IMR-90 (cell line): ENCODE measurements around the gene MICAL3. TPM values are rescaled to one million over a fixed set of nuclear protein-coding genes. Genes with fewer than 3 reads are reported as not detected.

Source experiments
- ATAC-seq: fragments of 200-7000 bp; cut with Tn5 transposase; 2 replicates; pipeline ENCODE4 v1.9.1; 2020; ENCODE audit warnings: low read depth, mild to moderate bottlenecking, moderate library complexity
- BruUV-seq: library from RNA; stranded (reverse); fragments of 400-500 nt; replicated peaks from 2 replicates; lab custom pipeline; 2021; lab: Mats Ljungman, UMichigan
- CTCF ChIA-PET: fragments of 300-600 bp; formaldehyde crosslinking; extraction: SDS; loops from one replicate; lab custom pipeline; 2021; ENCODE audit warnings: antibody characterized with exemption; lab: Yijun Ruan, JAX
- POLR2A ChIA-PET: fragments of 300-600 bp; sonication (Branson Sonifier 250); formaldehyde crosslinking; loops from one replicate; lab custom pipeline; 2022; ENCODE audit warnings: antibody characterized with exemption; ENCODE audit not compliant: unreplicated experiment; lab: Charles Lee
- DNase-seq: peaks from one replicate; pipeline ENCODE4 v3.0.0; 2013
- H2AFZ ChIP-seq: replicated peaks from 2 replicates; pipeline ENCODE3; 2013; ENCODE audit warnings: low read length, mild to moderate bottlenecking; ENCODE audit not compliant: poor library complexity
- H2AK5ac ChIP-seq: 2 replicates; pipeline ENCODE4 v1.6.1; 2013; ENCODE audit warnings: low read depth, low read length, inconsistent platforms
- H2AK9ac ChIP-seq: replicated peaks from 2 replicates; pipeline ENCODE3; 2013; ENCODE audit warnings: mild to moderate bottlenecking, low read depth, low read length, moderate library complexity; ENCODE audit not compliant: poor library complexity
- H2BK120ac ChIP-seq: 2 replicates; pipeline ENCODE4 v1.6.1; 2013; ENCODE audit warnings: low read depth, low read length, inconsistent platforms
- H2BK15ac ChIP-seq: 3 replicates; pipeline ENCODE4 v1.6.1; 2013; ENCODE audit warnings: low read depth, low read length, inconsistent platforms
- H2BK20ac ChIP-seq: 2 replicates; pipeline ENCODE4 v1.6.1; 2013; ENCODE audit warnings: low read depth, mild to moderate bottlenecking, inconsistent platforms, low read length, moderate library complexity
- H2BK5ac ChIP-seq: 2 replicates; pipeline ENCODE4 v1.6.1; 2013; ENCODE audit warnings: mild to moderate bottlenecking, low read depth, low read length, inconsistent platforms; ENCODE audit not compliant: poor library complexity, severe bottlenecking
- H3K14ac ChIP-seq: replicated peaks from 2 replicates; pipeline ENCODE4 v1.6.1; 2013; ENCODE audit warnings: low read depth, low read length, inconsistent platforms
- H3K18ac ChIP-seq: 2 replicates; pipeline ENCODE4 v1.6.1; 2013; ENCODE audit warnings: low read depth, low read length, control low read depth
- H3K23ac ChIP-seq: 2 replicates; pipeline ENCODE4 v1.6.1; 2013; ENCODE audit warnings: low read depth, low read length, inconsistent platforms
- H3K27ac ChIP-seq: 2 replicates; pipeline ENCODE4 v1.5.1; 2013; ENCODE audit warnings: mild to moderate bottlenecking, control low read depth, low read length; ENCODE audit not compliant: insufficient read depth
- H3K27me3 ChIP-seq: 2 replicates; pipeline ENCODE4 v1.6.1; 2013; ENCODE audit warnings: low read length; ENCODE audit not compliant: control insufficient read depth, insufficient read depth
- H3K36me3 ChIP-seq: 2 replicates; pipeline ENCODE4 v1.6.1; 2013; ENCODE audit warnings: low read length, mixed read lengths; ENCODE audit not compliant: control insufficient read depth, insufficient read depth
- H3K4ac ChIP-seq: 2 replicates; pipeline ENCODE4 v1.6.1; 2013; ENCODE audit warnings: low read depth, low read length, inconsistent platforms
- H3K4me1 ChIP-seq: 2 replicates; pipeline ENCODE4 v1.6.1; 2013; ENCODE audit warnings: low read length, mixed read lengths; ENCODE audit not compliant: control insufficient read depth, insufficient read depth
- H3K4me2 ChIP-seq: 2 replicates; pipeline ENCODE4 v1.6.1; 2013; ENCODE audit warnings: low read depth, mild to moderate bottlenecking, control low read depth, low read length, moderate library complexity
- H3K4me3 ChIP-seq: 2 replicates; pipeline ENCODE4 v1.5.1; 2013; ENCODE audit warnings: low read depth, mild to moderate bottlenecking, control low read depth, low read length, moderate library complexity; ENCODE audit not compliant: insufficient read depth
- H3K56ac ChIP-seq: 2 replicates; pipeline ENCODE4 v1.6.1; 2013; ENCODE audit warnings: low read length, inconsistent platforms; ENCODE audit not compliant: insufficient read depth; ENCODE audit errors: extremely low read depth
- H3K79me1 ChIP-seq, 2 experiments: 2 replicates each; pipeline ENCODE4 v1.6.1; 2013; ENCODE audit warnings: low read length in 2 of 2, inconsistent platforms in 1 of 2, low read depth in 1 of 2
- H3K9ac ChIP-seq: 2 replicates; pipeline ENCODE4 v1.6.1; 2013; ENCODE audit warnings: low read depth, low read length, control low read depth
- H3K9me1 ChIP-seq: 2 replicates; pipeline ENCODE4 v1.6.1; 2013; ENCODE audit warnings: low read length, inconsistent platforms; ENCODE audit not compliant: insufficient read depth
- H3K9me3 ChIP-seq: 2 replicates; pipeline ENCODE4 v1.6.1; 2013; ENCODE audit warnings: low read length; ENCODE audit not compliant: control insufficient read depth, insufficient read depth
- H4K20me1 ChIP-seq: 2 replicates; pipeline ENCODE4 v1.6.1; 2013; ENCODE audit warnings: low read length, inconsistent platforms; ENCODE audit not compliant: insufficient read depth
- H4K5ac ChIP-seq: 2 replicates; pipeline ENCODE4 v1.6.1; 2013; ENCODE audit warnings: mild to moderate bottlenecking, low read depth, low read length, control low read depth
- H4K8ac ChIP-seq, 2 experiments: 2 replicates each; pipeline ENCODE4 v1.6.1; 2013; ENCODE audit warnings: low read depth in 2 of 2, low read length in 2 of 2, control low read depth in 1 of 2, inconsistent platforms in 1 of 2
- H4K91ac ChIP-seq: 2 replicates; pipeline ENCODE4 v1.6.1; 2013; ENCODE audit warnings: low read depth, low read length, inconsistent platforms; ENCODE audit not compliant: insufficient read depth
- BHLHE40 ChIP-seq: fragments of 150-350 bp; IDR thresholded peaks from 2 replicates; pipeline ENCODE4 v1.6.1; 2016; ENCODE audit warnings: mild to moderate bottlenecking, low read depth, low read length
- CEBPB ChIP-seq: IDR thresholded peaks from 2 replicates; pipeline ENCODE4 v1.6.1; 2012; ENCODE audit warnings: low read depth, low read length, improper control_type of control experiment
- CHD1 ChIP-seq: IDR thresholded peaks from 2 replicates; pipeline ENCODE4 v1.6.1; 2012; ENCODE audit warnings: low read depth, low read length, improper control_type of control experiment
- CTCF ChIP-seq: conservative IDR thresholded peaks from 2 replicates; pipeline ENCODE4 v1.5.1; 2012; ENCODE audit warnings: mild to moderate bottlenecking, low read depth, low read length, improper control_type of control experiment
- MAZ ChIP-seq: IDR thresholded peaks from 2 replicates; pipeline ENCODE4 v1.6.1; 2012; ENCODE audit warnings: low read depth, mild to moderate bottlenecking, low read length, improper control_type of control experiment, moderate library complexity, borderline replicate concordance
- MXI1 ChIP-seq: IDR thresholded peaks from 2 replicates; pipeline ENCODE4 v1.6.1; 2012; ENCODE audit warnings: low read depth, mild to moderate bottlenecking, low read length, moderate library complexity, borderline replicate concordance
- RAD21 ChIP-seq: IDR thresholded peaks from 2 replicates; pipeline ENCODE4 v1.6.1; 2012; ENCODE audit warnings: low read length, improper control_type of control experiment
- RCOR1 ChIP-seq: IDR thresholded peaks from 2 replicates; pipeline ENCODE4 v1.6.1; 2012; ENCODE audit warnings: mild to moderate bottlenecking, low read length, improper control_type of control experiment; ENCODE audit not compliant: insufficient replicate concordance
- USF2 ChIP-seq: fragments of 150-350 bp; IDR thresholded peaks from 2 replicates; pipeline ENCODE4 v1.6.1; 2017; ENCODE audit warnings: mild to moderate bottlenecking, antibody characterized with exemption, low read length, low read depth
- WGBS, 2 experiments: methylation state at CpG; one replicate each; pipeline versions ENCODE4 v1.1.5 to v1.1.7; 2013; ENCODE audit warnings: missing lambda C conversion rate in 2 of 2; ENCODE audit not compliant: insufficient read length in 1 of 2; ENCODE audit errors: extremely low coverage in 2 of 2; 5-methylcytosine and 5-hydroxymethylcytosine counted together
- dilution Hi-C: fragments of 300-500 bp; cut with HindIII; formaldehyde crosslinking; loops from one replicate; pipeline ENCODE4 v1.14.3; 2018; ENCODE audit warnings: low sequenced_read_pairs; ENCODE audit not compliant: unreplicated experiment
- in situ Hi-C: fragments of 300-500 bp; cut with MboI; formaldehyde crosslinking; loops from 3 replicates; pipeline ENCODE4 v1.14.3; 2019; ENCODE audit warnings: low sequenced_read_pairs, inconsistent platforms, mixed read lengths
- intact Hi-C: fragments of 100-400 bp; cut with micrococcal nuclease; formaldehyde crosslinking; loops from 2 replicates; pipeline ENCODE4 v1.10.0; 2022
- polyA plus RNA-seq, 3 experiments: library from polyadenylated mRNA; depleted of rRNA; stranded (reverse); fragments of >200 nt; gene quantifications; 2 replicates each; pipeline ENCODE4 v1.2.3, GENCODE V29; 2012; ENCODE audit warnings: low replicate concordance in 1 of 3
- total RNA-seq: library from RNA; depleted of rRNA; stranded (reverse); fragments of >200 nt; gene quantifications from 2 replicates; pipeline ENCODE4 v1.2.3, GENCODE V29; 2012
- TF ChIP-seq, protein P1 (sequence below): fragments of 150-350 bp; IDR thresholded peaks from 2 replicates; pipeline ENCODE4 v1.6.1; 2016; ENCODE audit warnings: low read depth, mild to moderate bottlenecking, low read length, moderate library complexity, borderline replicate concordance

The MICAL3 gene
- total and polyA plus RNA-seq, 2 of the 4 experiments (the other 2 are of a cell fraction): 17.6 to 26.8 TPM

GRCh38 chr22:17915676-17916075 is 108.7 kb downstream of the MICAL3 start:
- Histone ChIP-seq H3K18ac (no peak overlapping the region), H2AFZ (no peak overlapping the region), H2AK5ac (peak overlapping the region; percentile 16; the same call in 1 of the 2 replicates), H4K20me1 (peaks cover 76% of the 10 kb centered on the region), H3K4me3 (no peak overlapping the region), H2AK9ac (no peak overlapping the region), H2BK15ac (no peak overlapping the region), H4K8ac (no peak overlapping the region), H3K27me3 (no peaks in the 10 kb centered on the region), H3K79me1 (peaks cover 59 to 87% of the 10 kb centered on the region in 2 experiments), H3K36me3 (no peaks in the 10 kb centered on the region), H3K9me1 (peaks cover 34% of the 10 kb centered on the region), H4K91ac (no peak overlapping the region), H3K4ac (no peak overlapping the region), H2BK5ac (no peak overlapping the region), H3K9ac (no peak overlapping the region), H4K5ac (no peak overlapping the region), H2BK120ac (no peak overlapping the region), H3K9me3 (no peaks in the 10 kb centered on the region), H3K56ac (no peak overlapping the region), H2BK20ac (no peak overlapping the region), H3K23ac (no peak overlapping the region), H3K27ac (no peak overlapping the region), H3K4me1 (peaks cover 23% of the 10 kb centered on the region), H3K4me2 (no peak overlapping the region), H3K14ac (no peak overlapping the region)
- dilution Hi-C loops: no loop called here
- intact Hi-C loops: no loop called here
- in situ Hi-C loops: no loop called here
- ChIA-PET POLR2A (no interaction called here), CTCF (no interaction called here)
- TF ChIP-seq RCOR1: no peak
- TF ChIP-seq RAD21: no peak
- TF ChIP-seq USF2: no peak
- no peak for TF ChIP-seq CHD1
- no peak for TF ChIP-seq MAZ
- TF ChIP-seq CEBPB: no peak
- no peak for TF ChIP-seq CTCF
- TF ChIP-seq BHLHE40: no peak
- TF ChIP-seq, protein P1, sequence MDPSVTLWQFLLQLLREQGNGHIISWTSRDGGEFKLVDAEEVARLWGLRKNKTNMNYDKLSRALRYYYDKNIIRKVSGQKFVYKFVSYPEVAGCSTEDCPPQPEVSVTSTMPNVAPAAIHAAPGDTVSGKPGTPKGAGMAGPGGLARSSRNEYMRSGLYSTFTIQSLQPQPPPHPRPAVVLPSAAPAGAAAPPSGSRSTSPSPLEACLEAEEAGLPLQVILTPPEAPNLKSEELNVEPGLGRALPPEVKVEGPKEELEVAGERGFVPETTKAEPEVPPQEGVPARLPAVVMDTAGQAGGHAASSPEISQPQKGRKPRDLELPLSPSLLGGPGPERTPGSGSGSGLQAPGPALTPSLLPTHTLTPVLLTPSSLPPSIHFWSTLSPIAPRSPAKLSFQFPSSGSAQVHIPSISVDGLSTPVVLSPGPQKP: no peak
- TF ChIP-seq MXI1: no peak
- no peak for DNase-seq
- 100% methylated on average over 1 of the region's 7 CpGs; no CpG with 5 or more reads in 1 of the 2 experiments for WGBS, 2 experiments
- no peak for ATAC-seq
- BruUV-seq: no TSS peak
